HuH-7.5 (cell line): Measurements from ENCODE around the gene CEP63.

Experiments used
- DNase-seq: peaks from one replicate; pipeline ENCODE4 v3.0.0; 2011; ENCODE audit warnings: low spot score

CEP63 gene

DNA sequence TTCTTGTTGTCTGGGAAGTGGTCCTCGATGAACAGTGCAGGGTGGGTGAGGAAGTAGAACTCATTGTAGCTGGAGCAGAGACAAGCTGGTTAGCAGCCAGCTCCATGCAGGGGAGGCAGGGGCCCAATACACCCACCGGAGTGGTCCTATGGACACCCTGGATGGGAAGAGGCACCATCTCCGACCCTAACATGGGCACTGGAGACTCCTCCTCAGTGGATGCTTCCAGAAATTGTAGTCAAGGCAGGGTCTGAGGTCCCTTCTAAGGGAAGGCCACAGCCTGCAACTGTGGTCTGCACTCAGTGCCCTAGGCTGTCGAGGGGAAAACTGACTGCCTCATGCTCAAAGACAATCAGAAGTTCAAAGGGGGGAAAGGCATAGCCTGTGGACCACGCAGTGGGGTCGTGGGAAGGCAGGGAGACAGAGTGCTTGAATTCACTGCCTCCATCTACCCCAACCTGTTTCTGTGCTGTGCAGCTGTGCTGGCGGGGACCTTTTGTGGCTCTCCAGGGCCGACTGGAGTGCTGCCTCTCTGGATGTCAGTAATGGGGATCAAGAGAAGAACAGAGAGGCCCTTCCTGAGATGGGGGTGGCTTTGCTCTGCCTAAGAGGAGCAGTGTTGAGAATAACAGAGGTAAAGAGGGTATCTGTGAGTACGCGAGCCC lies 123.0 kb downstream of the CEP63 start:
- DNase-seq, result no peak

DNA sequence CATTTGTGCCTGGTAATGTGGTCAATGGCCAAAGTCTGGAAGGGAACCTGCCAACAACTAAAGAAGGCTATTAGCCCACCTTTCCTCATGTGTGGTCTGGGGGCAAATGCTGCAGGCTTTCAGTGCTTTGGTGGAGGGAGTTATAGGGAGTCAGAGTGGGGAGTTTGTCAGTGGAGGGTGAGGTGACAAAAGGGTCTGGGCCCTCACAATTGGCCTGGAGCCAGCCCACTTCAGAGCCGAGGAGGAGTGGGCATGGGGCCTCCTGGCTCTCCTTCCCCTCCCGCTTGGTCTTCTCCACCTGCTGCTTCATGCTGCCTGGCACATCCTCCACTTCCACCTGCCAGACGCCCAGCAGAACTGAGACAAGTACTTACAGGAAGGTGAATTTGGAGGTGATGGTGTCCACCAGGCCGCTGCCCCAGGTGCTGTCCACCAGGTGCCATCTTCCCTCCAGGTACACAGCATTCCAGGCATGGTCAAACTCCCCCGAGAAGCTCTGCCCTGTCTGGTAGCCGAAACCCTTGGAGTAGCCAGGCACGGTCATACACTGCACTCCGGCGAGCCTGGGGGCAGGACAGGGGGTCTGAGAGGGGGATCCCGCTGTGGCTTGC lies 124.1 kb downstream of the CEP63 start:
- no peak for DNase-seq

- DNase-seq, result no peak
Observed at GRCh38 chr3:134610432-134611385, 124.9 kb downstream of the CEP63 start.

DNA sequence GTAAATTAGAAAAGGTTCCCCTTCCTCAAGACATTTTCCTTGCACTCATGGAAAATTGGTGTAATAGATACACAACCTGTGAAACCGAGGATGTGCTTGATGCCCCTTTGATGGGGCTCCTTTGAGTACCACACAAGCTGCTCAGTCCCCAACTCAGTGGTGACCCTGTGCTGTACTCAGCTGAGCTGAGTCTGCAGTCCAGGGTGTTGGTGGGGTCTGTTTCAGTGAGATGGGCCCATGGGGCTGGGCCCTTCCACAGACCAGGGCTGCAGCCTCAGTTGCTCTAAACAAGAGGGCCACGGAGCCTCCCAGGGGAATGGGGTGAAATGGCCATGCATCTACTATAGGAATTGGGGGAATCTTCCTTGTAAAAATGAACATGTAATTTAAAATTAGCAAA lies 125.7 kb downstream of the CEP63 start:
- no peak for DNase-seq

DNA sequence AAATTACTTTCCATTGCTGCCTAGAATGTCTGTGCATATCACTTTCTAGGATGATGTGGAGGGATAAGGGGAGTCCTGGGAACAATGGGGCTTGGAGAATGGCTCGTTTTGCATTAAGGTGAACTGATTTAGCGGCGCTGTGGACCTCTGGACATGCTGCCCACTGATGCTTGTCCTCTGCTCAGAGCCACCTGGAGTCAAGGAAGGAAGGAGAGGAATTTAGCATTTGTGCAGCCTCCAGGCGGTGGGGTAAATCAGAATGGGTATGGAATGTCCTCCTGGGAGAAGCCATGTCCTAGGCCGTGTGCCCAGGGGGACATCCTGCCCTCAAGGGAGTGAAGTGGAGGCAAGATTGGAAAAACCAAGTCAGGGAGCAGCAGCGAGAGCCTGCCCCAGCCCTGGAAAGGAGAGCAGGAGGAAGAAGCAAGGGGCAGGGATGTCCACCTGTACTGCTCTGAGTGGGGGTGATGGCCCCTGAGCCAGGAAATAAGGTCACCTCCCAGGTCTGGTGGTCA lies 127.2 kb downstream of the CEP63 start:
- DNase-seq, result no peak

- DNase-seq, result no peak
Observed at GRCh38 chr3:134614955-134615354, 129.1 kb downstream of the CEP63 start.

- no peak for DNase-seq
Observed at GRCh38 chr3:134615743-134616142, 129.9 kb downstream of the CEP63 start.

- no peak for DNase-seq
Observed at GRCh38 chr3:134617608-134618477, 132.0 kb downstream of the CEP63 start.

DNA sequence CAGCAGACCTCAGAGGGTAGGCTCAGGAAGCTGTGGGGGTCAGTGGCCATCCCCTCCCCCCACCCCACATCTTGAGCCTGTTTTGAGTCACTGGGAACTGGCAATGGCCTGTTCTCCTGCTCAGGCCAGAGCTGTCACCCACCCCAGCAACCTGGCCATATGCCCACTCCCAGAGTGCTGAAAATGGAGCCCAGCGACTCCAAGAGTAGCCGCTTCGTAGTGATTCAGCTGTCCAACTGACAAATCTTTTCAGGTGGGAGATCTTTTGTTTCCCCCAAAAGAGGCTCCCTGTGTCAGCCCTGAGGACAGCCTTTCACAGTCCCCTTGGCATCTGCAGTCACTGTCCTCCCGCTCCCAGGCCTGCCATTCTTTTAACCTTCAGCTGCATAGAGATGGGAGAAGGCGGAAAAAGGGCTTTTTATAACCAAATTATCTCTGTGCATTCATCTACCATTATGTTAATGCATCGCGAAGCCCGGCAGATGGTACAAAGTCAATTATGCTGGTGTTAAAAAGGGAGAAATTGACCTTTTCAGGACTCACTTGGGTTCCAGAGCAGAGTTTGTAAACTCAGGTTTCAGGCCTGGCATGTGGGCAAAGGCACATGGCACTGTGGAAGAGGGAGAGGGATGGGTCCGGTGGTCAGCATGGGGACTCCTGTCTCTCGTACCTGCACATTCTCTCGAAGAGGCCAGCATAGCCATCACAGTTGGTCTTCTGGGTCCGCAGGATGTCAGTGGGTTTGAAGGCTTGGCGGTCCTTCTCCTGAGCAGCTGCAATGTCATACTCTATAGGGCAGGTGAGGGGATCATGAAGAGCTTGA lies 132.8 kb downstream of the CEP63 start:
- no peak for DNase-seq

DNA sequence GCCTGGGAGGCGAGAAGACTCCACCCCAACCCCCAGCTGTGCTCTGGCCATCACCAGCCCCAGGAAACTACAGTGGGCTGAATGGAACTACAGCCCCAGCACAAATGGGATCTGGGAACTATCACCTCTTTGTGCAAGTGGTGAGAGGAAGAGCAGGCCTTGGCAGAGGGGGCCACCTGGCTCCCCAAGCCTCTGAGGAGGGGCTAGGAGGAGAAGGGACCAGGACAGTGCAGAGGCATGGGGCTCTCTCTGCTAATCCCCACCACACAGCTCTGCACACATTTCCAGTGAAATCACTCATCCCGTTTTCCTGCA lies 133.4 kb downstream of the CEP63 start:
- no peak for DNase-seq

- no peak for DNase-seq
Observed at GRCh38 chr3:134619884-134620445, 134.1 kb downstream of the CEP63 start.

DNA sequence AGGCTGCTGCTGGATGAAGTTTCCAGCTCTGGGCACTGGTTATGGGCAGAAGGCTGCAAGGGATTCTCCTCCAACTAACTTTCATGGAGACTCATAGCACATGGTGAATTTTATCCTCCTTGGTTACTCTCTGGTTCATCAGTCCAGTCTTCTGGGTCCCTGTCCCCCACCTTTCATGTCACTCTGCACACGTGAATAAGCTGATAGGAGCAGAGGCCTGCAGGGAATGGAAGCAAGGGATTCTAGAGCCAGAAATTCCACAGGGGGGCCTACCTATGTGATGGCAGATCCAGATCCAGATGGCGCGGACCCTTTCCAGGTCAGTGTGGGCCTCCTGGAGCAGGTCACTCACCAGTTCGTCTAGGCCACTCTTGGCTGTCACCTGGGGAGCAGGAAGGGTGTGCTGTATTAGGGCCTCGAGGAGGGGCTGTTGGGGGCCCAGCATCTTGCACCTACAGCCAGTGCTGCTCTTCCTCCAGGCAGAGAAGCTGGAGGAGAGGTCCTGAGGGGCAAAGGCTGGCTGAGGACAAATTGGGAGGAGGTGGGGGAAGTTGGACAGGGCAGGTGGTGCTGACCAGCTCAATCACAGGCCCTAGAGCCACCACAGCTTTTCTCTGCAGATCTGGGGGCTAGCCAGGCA lies 134.7 kb downstream of the CEP63 start:
- DNase-seq, result no peak

DNA sequence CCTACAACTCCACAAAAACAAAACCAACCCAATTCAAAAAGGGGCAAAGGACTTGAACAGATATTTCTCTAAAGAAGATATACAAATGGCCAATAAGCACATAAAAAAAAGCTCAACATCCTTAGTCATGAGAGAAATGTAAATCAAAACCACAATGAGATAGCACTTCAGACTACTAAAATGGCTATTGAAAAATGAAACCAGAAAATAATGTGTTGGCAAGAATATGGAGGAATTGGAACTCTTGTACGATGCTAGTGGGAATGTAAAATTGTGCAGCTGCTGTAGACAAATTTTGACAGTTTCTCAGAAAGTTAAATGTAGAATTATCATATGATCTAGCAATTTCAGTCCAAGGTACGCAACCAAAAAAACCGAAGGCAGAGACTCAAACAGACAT lies 136.0 kb downstream of the CEP63 start:
- DNase-seq, result no peak

- DNase-seq, result no peak
Observed at GRCh38 chr3:134622806-134623365, 137.0 kb downstream of the CEP63 start.

DNA sequence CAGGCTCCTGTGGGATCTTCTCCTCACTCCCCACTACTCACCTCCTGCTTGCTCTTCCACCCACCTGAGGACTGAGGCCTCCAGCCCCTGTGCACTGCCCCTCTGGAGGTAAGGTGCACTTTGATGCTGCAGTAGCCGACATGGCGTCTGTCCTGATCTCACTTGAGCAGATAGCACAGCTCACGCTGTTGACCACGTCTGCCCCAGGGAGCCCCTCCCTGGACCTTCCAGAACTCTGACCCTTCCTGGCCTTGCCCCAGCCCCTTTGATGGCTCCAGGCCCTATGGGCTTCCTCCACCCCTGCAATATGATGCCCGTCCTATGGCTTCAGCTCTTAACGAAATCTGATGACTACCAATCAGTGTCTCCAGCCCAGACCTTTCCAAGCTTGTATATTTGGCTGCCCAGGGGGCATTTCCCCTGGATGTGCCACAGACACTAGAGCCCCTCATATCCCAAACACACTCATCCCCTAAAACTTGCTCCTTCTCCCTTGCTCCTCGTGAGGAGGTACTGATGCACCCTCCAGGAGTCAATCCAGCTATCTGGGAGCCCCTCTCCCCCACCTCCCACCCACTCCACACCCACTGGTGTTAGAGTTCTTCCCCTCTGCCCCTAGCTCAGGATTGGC lies 137.9 kb downstream of the CEP63 start:
- DNase-seq, result no peak
